Cardiac septum (tissue), 1 donor: ENCODE measurements around the gene SV2B. TPM values are rescaled to one million over a fixed set of nuclear protein-coding genes. Genes with fewer than 3 reads are reported as not detected.

Experiments
- DNase-seq: peaks from one replicate; pipeline ENCODE4 v3.0.0-alpha.2; 2020; ENCODE audit warnings: low spot score
- intact Hi-C: fragments of 100-400 bp; cut with DNase I; formaldehyde crosslinking; loops from one replicate; pipeline ENCODE4 v1.14.0; 2022
- total RNA-seq: library from RNA; stranded (reverse); fragmentation: NEBNext Ultra II Directional; extraction: Animal tissue kit (Norgen Biotek cat#: 25700); gene quantifications from one replicate; pipeline ENCODE4 v1.2.1, GENCODE V29; 2021
- donor health status: DM: no; HTN: no; CAD: no.

SV2B gene
- total RNA-seq, 1 donor from 2014 or later, result 3.7 TPM

GRCh38 chr15:91219206-91219605, 119.1 kb downstream of the SV2B start:
- intact Hi-C loops, result no loop called here

GRCh38 chr15:91222052-91222451, 122.0 kb downstream of the SV2B start:
- no peak for DNase-seq

More at GRCh38 chr15:91219206-91219605, 119.1 kb downstream of the SV2B start:
- DNase-seq, result no peak

GRCh38 chr15:91223863-91224262, 123.8 kb downstream of the SV2B start:
- intact Hi-C loops, result loop anchor here (1.0 kb wide), 1 partner anchor 168 kb away; no protein-coding TSS in a partner anchor
- DNase-seq, result no peak

More at GRCh38 chr15:91222052-91222451, 122.0 kb downstream of the SV2B start:
- intact Hi-C loops, result no loop called here

- intact Hi-C loops, result loop anchor here (1.0 kb wide), 1 partner anchor 169 kb away; no protein-coding TSS in a partner anchor
- DNase-seq, result no peak
Observed at GRCh38 chr15:91224755-91225380, 124.8 kb downstream of the SV2B start.

- intact Hi-C loops, result no loop called here
- DNase-seq, result no peak
Observed at GRCh38 chr15:91225741-91226140, 125.7 kb downstream of the SV2B start.

GRCh38 chr15:91227117-91227516, 127.1 kb downstream of the SV2B start:
- DNase-seq, result no peak
- intact Hi-C loops, result no loop called here

- no peak for DNase-seq
- intact Hi-C loops, result no loop called here
Observed at GRCh38 chr15:91227766-91228165, 127.7 kb downstream of the SV2B start.

- DNase-seq, result no peak
- intact Hi-C loops, result no loop called here
Observed at GRCh38 chr15:91228383-91228782, 128.3 kb downstream of the SV2B start.

- no peak for DNase-seq
- intact Hi-C loops, result no loop called here
Observed at GRCh38 chr15:91228890-91229289, 128.8 kb downstream of the SV2B start.

GRCh38 chr15:91231703-91232102, 131.6 kb downstream of the SV2B start:
- intact Hi-C loops, result no loop called here

GRCh38 chr15:91234759-91235158, 134.7 kb downstream of the SV2B start:
- intact Hi-C loops, result no loop called here

More at GRCh38 chr15:91231703-91232102, 131.6 kb downstream of the SV2B start:
- no peak for DNase-seq

GRCh38 chr15:91235376-91235775, 135.3 kb downstream of the SV2B start:
- no peak for DNase-seq
- intact Hi-C loops, result no loop called here

More at GRCh38 chr15:91234759-91235158, 134.7 kb downstream of the SV2B start:
- DNase-seq, result no peak

- DNase-seq, result no peak
- intact Hi-C loops, result no loop called here
Observed at GRCh38 chr15:91237445-91237844, 137.4 kb downstream of the SV2B start.

- intact Hi-C loops, result no loop called here
- no peak for DNase-seq
Observed at GRCh38 chr15:91238644-91239425, 138.8 kb downstream of the SV2B start.

GRCh38 chr15:91243826-91244225, 143.8 kb downstream of the SV2B start:
- intact Hi-C loops, result no loop called here

GRCh38 chr15:91244919-91245318, 144.9 kb downstream of the SV2B start:
- no peak for DNase-seq
- intact Hi-C loops, result no loop called here

More at GRCh38 chr15:91243826-91244225, 143.8 kb downstream of the SV2B start:
- no peak for DNase-seq

GRCh38 chr15:91246998-91247397, 146.9 kb downstream of the SV2B start:
- intact Hi-C loops, result no loop called here
- no peak for DNase-seq

GRCh38 chr15:91249591-91249990, 149.5 kb downstream of the SV2B start:
- intact Hi-C loops, result no loop called here
- DNase-seq, result no peak

GRCh38 chr15:91252322-91252721, 152.3 kb downstream of the SV2B start:
- intact Hi-C loops, result no loop called here
- DNase-seq, result no peak

GRCh38 chr15:91252756-91253155, 152.7 kb downstream of the SV2B start:
- DNase-seq, result no peak
- intact Hi-C loops, result no loop called here

GRCh38 chr15:91253605-91254004, 153.5 kb downstream of the SV2B start:
- intact Hi-C loops, result no loop called here
- no peak for DNase-seq
